Caco-2 (cell line): ENCODE results near the gene MAGEA4. TPM values are rescaled to one million over a fixed set of nuclear protein-coding genes. Genes with fewer than 3 reads are reported as not detected.

Experiments used
- BruUV-seq: library from RNA; stranded (reverse); fragments of 400-500 nt; replicated peaks from 2 replicates; lab custom pipeline; 2021; lab: Mats Ljungman, UMichigan
- CTCF ChIA-PET: fragments of 300-600 bp; sonication (Branson Sonifier 250); formaldehyde crosslinking; loops from one replicate; lab custom pipeline; 2022; ENCODE audit warnings: antibody characterized with exemption; lab: Charles Lee
- POLR2A ChIA-PET: fragments of 300-600 bp; sonication (Branson Sonifier 250); formaldehyde crosslinking; loops from one replicate; lab custom pipeline; 2022; ENCODE audit warnings: antibody characterized with exemption; lab: Charles Lee
- DNase-seq, 2 experiments: peaks; one replicate each; pipeline versions ENCODE4 v3.0.0 to v3.0.0-alpha.2; 2020 to 2022
- H3K27me3 ChIP-seq: replicated peaks from 2 replicates; pipeline ENCODE4 v1.6.0; 2011; ENCODE audit warnings: low read length; ENCODE audit not compliant: control insufficient read depth, insufficient read depth
- H3K36me3 ChIP-seq: 2 replicates; pipeline ENCODE4 v1.5.1; 2011; ENCODE audit warnings: low read length; ENCODE audit not compliant: control insufficient read depth, insufficient read depth
- H3K4me1 ChIP-seq: fragments of 250-450 bp; sonication (Bioruptor Pico); 2 replicates; pipeline ENCODE4 v1.5.1; 2020; ENCODE audit warnings: mild to moderate bottlenecking
- H3K4me3 ChIP-seq: 2 replicates; pipeline ENCODE4 v1.5.1; 2011; ENCODE audit warnings: low read depth, mild to moderate bottlenecking, control low read depth, low read length
- H3K9me3 ChIP-seq: fragments of 250-450 bp; sonication (Bioruptor Pico); 2 replicates; pipeline ENCODE4 v1.5.1; 2020; ENCODE audit warnings: mild to moderate bottlenecking, moderate library complexity
- H3K27ac Mint-ChIP-seq: one replicate; pipeline ENCODE4 v1.8.0; 2022; ENCODE audit warnings: mixed read lengths; ENCODE audit not compliant: unreplicated experiment
- H3K27me3 Mint-ChIP-seq: one replicate; pipeline ENCODE4 v1.8.0; 2022; ENCODE audit warnings: mixed read lengths; ENCODE audit not compliant: insufficient read depth, unreplicated experiment
- H3K36me3 Mint-ChIP-seq: one replicate; pipeline ENCODE4 v1.8.0; 2022; ENCODE audit warnings: mild to moderate bottlenecking, mixed read lengths; ENCODE audit not compliant: insufficient read depth, unreplicated experiment
- H3K4me1 Mint-ChIP-seq: one replicate; pipeline ENCODE4 v1.8.0; 2022; ENCODE audit warnings: low read depth, mixed read lengths; ENCODE audit not compliant: unreplicated experiment
- H3K4me3 Mint-ChIP-seq: one replicate; pipeline ENCODE4 v1.8.0; 2022; ENCODE audit warnings: mild to moderate bottlenecking, moderate library complexity, mixed read lengths; ENCODE audit not compliant: unreplicated experiment
- H3K9me3 Mint-ChIP-seq: one replicate; pipeline ENCODE4 v1.8.0; 2022; ENCODE audit warnings: mixed read lengths; ENCODE audit not compliant: unreplicated experiment
- intact Hi-C: fragments of 100-400 bp; cut with micrococcal nuclease; formaldehyde crosslinking; loops from one replicate; pipeline ENCODE4 v1.10.0; 2022; ENCODE audit not compliant: unreplicated experiment
- total RNA-seq: library from RNA; stranded (reverse); gene quantifications from 2 replicates; pipeline ENCODE4 v1.2.3, GENCODE V29; 2022
- TF ChIP-seq, protein P1 (sequence below), 2 experiments: fragments of 200-600 bp in 1 of 2; IDR thresholded peaks; 1 replicate in 1 of 2; 2 replicates in 1 of 2; pipeline versions ENCODE4 v1.5.1 to v1.8.0; 2011 to 2022; ENCODE audit warnings: antibody characterized with exemption in 1 of 2, control low read depth in 1 of 2, inconsistent platforms in 1 of 2, low read depth in 1 of 2, low read length in 1 of 2, mild to moderate bottlenecking in 1 of 2, moderate library complexity in 1 of 2; ENCODE audit not compliant: insufficient read depth in 1 of 2, severe bottlenecking in 1 of 2, unreplicated experiment in 1 of 2

MAGEA4 gene
- total RNA-seq, 1 experiment from 2014 or later = not detected

DNA sequence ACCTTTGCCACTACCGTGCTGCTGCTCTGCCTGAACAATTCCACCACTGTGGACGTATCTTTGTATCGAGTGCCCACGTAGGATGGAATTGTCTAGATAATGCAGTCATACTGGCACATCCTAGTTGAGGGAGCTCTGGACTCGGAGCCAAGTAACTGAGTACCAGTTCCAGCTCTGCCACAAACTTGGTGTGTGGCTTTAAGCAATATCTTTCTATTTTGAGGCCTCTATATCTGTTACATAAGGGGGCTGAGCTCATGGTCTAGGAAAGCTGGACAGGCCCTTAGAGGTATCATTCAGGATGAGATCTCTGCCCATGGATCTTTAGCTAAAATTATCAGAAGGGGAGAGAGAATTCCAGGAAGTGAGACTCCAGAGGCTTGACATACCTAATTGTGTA is 49.3 kb downstream of the MAGEA4 start:
- ChIA-PET CTCF (no interaction called here), POLR2A (no interaction called here)
- TF ChIP-seq, protein P1, sequence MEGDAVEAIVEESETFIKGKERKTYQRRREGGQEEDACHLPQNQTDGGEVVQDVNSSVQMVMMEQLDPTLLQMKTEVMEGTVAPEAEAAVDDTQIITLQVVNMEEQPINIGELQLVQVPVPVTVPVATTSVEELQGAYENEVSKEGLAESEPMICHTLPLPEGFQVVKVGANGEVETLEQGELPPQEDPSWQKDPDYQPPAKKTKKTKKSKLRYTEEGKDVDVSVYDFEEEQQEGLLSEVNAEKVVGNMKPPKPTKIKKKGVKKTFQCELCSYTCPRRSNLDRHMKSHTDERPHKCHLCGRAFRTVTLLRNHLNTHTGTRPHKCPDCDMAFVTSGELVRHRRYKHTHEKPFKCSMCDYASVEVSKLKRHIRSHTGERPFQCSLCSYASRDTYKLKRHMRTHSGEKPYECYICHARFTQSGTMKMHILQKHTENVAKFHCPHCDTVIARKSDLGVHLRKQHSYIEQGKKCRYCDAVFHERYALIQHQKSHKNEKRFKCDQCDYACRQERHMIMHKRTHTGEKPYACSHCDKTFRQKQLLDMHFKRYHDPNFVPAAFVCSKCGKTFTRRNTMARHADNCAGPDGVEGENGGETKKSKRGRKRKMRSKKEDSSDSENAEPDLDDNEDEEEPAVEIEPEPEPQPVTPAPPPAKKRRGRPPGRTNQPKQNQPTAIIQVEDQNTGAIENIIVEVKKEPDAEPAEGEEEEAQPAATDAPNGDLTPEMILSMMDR (IDR thresholded peaks at IDR 0.05; ENCODE audit: insufficient read depth in 1 of 2, low read depth in 1 of 2, low read length in 1 of 2, severe bottlenecking in 1 of 2, unreplicated experiment in 1 of 2) = no peak
- no peaks in the 10 kb centered on the region for H3K4me1 ChIP-seq
- BruUV-seq = no TSS peak
- intact Hi-C loops = no loop called here
- no peak overlapping the region for H3K4me3 ChIP-seq
- Mint-ChIP-seq H3K9me3 (no peaks in the 10 kb centered on the region), H3K27me3 (no peaks in the 10 kb centered on the region), H3K36me3 (peaks cover 5% of the 10 kb centered on the region), H3K4me3 (no peak overlapping the region), H3K4me1 (no peaks in the 10 kb centered on the region), H3K27ac (no peak overlapping the region)
- H3K9me3 ChIP-seq = no peaks in the 10 kb centered on the region
- DNase-seq = no peak
- no peaks in the 10 kb centered on the region for H3K36me3 ChIP-seq
- H3K27me3 ChIP-seq = no peaks in the 10 kb centered on the region

DNA sequence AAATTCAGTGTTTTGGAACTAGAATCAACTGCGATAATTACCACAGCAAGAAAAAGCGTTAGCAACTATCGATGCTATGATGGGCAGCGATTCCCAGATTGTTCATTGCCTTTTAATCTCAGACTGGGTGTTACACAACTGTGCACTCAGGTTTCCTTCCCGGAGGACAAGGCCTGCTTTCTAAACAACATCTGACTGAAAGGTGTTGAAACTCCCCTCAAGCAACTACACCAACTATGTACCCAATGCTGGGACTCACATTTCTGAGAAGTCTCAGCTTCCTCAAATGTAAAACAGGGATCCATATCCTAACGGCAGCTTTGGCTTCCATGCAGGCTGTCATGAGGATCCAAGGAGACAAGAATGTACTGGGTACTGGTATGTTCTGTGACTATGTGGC is 53.5 kb downstream of the MAGEA4 start:
- Mint-ChIP-seq H3K27ac (no peak overlapping the region), H3K4me1 (no peaks in the 10 kb centered on the region), H3K4me3 (no peak overlapping the region), H3K9me3 (no peaks in the 10 kb centered on the region), H3K36me3 (peaks cover 16% of the 10 kb centered on the region), H3K27me3 (no peaks in the 10 kb centered on the region)
- intact Hi-C loops = no loop called here
- DNase-seq = no peak
- CTCF ChIA-PET = no interaction called here
- Histone ChIP-seq H3K27me3 (no peaks in the 10 kb centered on the region), H3K9me3 (no peaks in the 10 kb centered on the region), H3K36me3 (no peaks in the 10 kb centered on the region), H3K4me1 (no peaks in the 10 kb centered on the region), H3K4me3 (no peak overlapping the region)
- BruUV-seq = no TSS peak
- TF ChIP-seq, protein P1 (IDR thresholded peaks at IDR 0.05; ENCODE audit: insufficient read depth in 1 of 2, low read depth in 1 of 2, low read length in 1 of 2, severe bottlenecking in 1 of 2, unreplicated experiment in 1 of 2) = no peak
- POLR2A ChIA-PET = no interaction called here

DNA sequence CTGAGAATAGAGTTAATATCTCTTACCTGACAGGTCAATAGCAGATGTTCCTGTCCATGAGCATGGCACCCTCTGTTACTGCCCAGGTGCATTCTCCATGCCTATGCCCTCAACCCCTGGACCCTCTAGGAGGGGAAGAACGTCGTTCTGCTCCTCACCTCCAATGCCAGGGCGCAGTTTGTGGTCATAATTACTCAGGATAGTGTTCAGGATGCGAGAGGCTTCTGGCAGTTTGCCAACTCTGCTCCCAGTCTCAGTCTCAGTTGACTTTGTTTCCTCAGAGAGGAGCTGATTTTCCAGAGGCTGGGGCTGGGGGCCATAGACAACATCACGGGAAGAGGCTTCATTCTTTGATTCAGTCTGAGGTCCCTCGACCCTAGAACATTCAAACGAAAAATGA is 57.3 kb downstream of the MAGEA4 start:
- CTCF ChIA-PET = no interaction called here
- TF ChIP-seq, protein P1 (IDR thresholded peaks at IDR 0.05; ENCODE audit: insufficient read depth in 1 of 2, low read depth in 1 of 2, low read length in 1 of 2, severe bottlenecking in 1 of 2, unreplicated experiment in 1 of 2) = no peak

More for the DNA sequence above, 57.3 kb downstream of the MAGEA4 start:
- POLR2A ChIA-PET = no interaction called here
- H3K27me3 ChIP-seq = no peaks in the 10 kb centered on the region
- H3K36me3 ChIP-seq = no peaks in the 10 kb centered on the region
- no TSS peak for BruUV-seq
- intact Hi-C loops = loop anchor here (10.0 kb wide), 1 partner anchor 75 kb away; no protein-coding TSS in a partner anchor
- 0 out of 2 replicates have a peak, but pooled peaks cover under 1% of the 10 kb centered on the region for H3K4me1 ChIP-seq
- H3K9me3 ChIP-seq = no peaks in the 10 kb centered on the region
- peaks cover 16% of the 10 kb centered on the region for H3K36me3 Mint-ChIP-seq
- H3K4me3 ChIP-seq = no peak overlapping the region
- H3K4me3 Mint-ChIP-seq = no peak overlapping the region
- no peaks in the 10 kb centered on the region for H3K4me1 Mint-ChIP-seq
- no peaks in the 10 kb centered on the region for H3K9me3 Mint-ChIP-seq
- no peak for DNase-seq
- H3K27me3 Mint-ChIP-seq = no peaks in the 10 kb centered on the region
- H3K27ac Mint-ChIP-seq = no peak overlapping the region
